ENCODE data around the gene GEMIN5. TPM values are rescaled to one million over a fixed set of nuclear protein-coding genes. Genes with fewer than 3 reads are reported as not detected.
A peak's percentile ranks its signal among the peaks of the same experiment; 100 is the strongest.

Gene GEMIN5
- total RNA-seq, 3 donors from 2014 or later: 6.8 to 15.5 (median 9.3) TPM

DNA sequence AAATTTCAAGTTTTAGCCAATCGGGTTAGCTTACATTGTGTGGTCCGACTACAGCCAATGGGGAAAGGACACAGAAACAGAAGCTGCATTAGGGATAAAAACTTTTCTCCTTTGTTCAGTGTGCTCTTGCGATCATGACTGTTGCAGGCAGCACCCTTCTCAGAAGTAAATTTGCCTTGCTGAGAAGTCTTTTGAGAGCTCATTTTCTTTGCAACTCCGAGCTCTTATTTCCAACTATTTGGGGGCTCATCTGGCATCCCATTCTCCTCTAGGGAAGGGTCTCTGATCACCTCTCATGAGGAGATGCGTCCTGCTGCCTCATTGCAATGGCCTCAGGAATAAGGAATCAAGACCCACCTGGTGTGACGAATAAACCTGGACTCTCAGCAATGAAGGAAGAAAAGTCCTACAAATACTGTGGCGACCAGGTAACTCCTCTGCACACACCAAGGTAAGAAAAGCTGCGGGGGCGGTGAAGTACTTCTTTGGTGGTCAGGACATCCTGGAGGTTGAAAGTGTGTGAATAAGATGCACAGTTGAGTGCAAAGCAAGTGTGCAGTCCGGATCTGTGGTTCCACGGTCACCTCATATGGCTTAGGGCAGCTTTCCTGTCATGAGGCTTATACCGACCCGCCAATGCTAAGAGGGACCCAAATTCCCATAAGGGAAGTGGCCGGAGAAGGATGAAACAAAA, 59.2 kb downstream of the GEMIN5 start:
- ATAC-seq (no peak), DNase-seq (no peak)
- no peaks in the 10 kb centered on the region for H3K4me1 ChIP-seq (ENCODE audit: low read depth)
- intact Hi-C loops (cut with DNase I, micrococcal nuclease): no loop called here
- no peak overlapping the region for H3K4me3 ChIP-seq
- H3K9me3 ChIP-seq: peaks cover 12% of the 10 kb centered on the region
- H3K36me3 ChIP-seq (ENCODE audit: low read depth): no peaks in the 10 kb centered on the region
- TF ChIP-seq, protein P1, sequence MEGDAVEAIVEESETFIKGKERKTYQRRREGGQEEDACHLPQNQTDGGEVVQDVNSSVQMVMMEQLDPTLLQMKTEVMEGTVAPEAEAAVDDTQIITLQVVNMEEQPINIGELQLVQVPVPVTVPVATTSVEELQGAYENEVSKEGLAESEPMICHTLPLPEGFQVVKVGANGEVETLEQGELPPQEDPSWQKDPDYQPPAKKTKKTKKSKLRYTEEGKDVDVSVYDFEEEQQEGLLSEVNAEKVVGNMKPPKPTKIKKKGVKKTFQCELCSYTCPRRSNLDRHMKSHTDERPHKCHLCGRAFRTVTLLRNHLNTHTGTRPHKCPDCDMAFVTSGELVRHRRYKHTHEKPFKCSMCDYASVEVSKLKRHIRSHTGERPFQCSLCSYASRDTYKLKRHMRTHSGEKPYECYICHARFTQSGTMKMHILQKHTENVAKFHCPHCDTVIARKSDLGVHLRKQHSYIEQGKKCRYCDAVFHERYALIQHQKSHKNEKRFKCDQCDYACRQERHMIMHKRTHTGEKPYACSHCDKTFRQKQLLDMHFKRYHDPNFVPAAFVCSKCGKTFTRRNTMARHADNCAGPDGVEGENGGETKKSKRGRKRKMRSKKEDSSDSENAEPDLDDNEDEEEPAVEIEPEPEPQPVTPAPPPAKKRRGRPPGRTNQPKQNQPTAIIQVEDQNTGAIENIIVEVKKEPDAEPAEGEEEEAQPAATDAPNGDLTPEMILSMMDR (IDR thresholded peaks at IDR 0.05): no peak

DNA sequence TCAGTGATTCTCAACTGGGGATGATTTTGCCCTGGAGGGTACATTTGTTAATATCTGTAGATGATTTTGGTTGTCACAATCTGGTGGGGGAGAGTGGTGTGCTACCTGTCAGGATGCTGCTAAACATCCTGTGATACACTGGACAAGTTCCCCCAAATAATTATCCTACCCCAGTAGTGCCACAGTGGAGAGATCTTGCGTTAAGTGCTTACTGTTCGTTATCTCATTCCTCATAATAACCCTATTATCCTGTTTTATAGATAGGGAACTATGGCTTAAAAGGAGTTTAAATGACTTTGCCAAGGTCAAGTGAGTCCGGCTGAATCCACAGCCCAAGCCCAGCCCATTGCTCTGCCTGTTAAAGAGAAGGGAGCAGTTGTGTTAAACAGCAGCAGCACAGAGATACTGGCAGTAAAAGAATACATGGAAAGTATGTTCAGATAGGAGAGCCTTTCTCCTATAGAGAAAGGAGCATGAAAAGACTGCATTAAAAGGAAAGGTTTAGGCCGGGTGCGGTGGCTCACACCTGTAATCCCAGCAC, 64.2 kb downstream of the GEMIN5 start:
- DNase-seq (peak in 1 of 3 donors; percentile 33), ATAC-seq (peak; percentile 81)
- Histone ChIP-seq H3K36me3 (ENCODE audit: low read depth) (peaks cover 5% of the 10 kb centered on the region), H3K4me1 (ENCODE audit: low read depth) (peaks cover 5% of the 10 kb centered on the region), H3K4me3 (no peak overlapping the region), H3K9me3 (peaks cover 12% of the 10 kb centered on the region)
- intact Hi-C loops (cut with DNase I, micrococcal nuclease): no loop called here
- TF ChIP-seq, protein P1 (IDR thresholded peaks at IDR 0.05): no peak

DNA sequence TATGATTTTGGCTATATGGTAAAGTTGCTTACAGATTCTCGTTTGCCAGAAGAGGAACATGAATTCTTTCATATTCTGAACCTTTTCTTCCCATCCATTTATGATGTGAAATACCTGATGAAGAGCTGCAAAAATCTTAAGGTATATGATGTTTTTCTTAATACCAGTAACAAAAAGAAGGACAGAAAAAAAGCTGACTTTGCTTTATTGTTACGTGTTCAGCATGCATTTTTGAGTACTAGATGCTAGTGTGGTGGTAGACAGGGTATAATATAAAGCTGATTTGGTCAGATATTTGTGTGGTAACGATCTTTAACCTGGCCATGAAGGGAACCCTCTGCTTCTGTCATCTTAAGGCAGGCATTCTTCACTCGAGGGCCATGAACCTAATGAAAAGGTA, 66.3 kb downstream of the GEMIN5 start:
- Histone ChIP-seq H3K4me3 (no peak overlapping the region), H3K36me3 (ENCODE audit: low read depth) (peaks cover 5% of the 10 kb centered on the region), H3K4me1 (ENCODE audit: low read depth) (peaks cover 8% of the 10 kb centered on the region), H3K9me3 (no peaks in the 10 kb centered on the region)
- TF ChIP-seq, protein P1 (IDR thresholded peaks at IDR 0.05): no peak
- intact Hi-C loops (cut with DNase I, micrococcal nuclease): no loop called here
- no peak for ATAC-seq
- DNase-seq: no peak

DNA sequence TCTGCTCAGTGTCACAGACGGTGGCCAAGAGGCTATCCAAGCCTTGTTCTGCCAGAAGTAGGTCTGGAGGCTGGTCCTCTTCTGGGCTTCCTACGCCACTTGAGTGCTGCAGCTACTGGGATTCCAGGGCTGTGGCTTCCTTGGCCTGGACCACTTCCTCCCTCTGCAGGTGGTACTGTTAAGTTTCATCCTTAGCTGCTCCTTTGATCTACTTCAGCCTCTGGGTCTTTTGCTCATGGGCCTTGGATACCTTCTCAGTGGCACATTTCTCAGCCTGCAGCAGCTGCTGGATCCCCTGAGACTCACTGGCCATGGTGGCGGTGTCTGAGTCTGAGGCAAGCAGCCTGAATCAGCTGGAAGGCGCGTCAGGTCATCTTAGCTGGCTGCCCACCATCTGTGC, 69.3 kb downstream of the GEMIN5 start:
- Histone ChIP-seq H3K4me3 (no peak overlapping the region), H3K4me1 (ENCODE audit: low read depth) (peaks cover 17% of the 10 kb centered on the region), H3K9me3 (no peaks in the 10 kb centered on the region), H3K36me3 (ENCODE audit: low read depth) (peaks cover 5% of the 10 kb centered on the region)
- DNase-seq: no peak
- ATAC-seq: peak; percentile 25
- intact Hi-C loops (cut with DNase I, micrococcal nuclease): no loop called here
- TF ChIP-seq, protein P1 (IDR thresholded peaks at IDR 0.05): no peak

DNA sequence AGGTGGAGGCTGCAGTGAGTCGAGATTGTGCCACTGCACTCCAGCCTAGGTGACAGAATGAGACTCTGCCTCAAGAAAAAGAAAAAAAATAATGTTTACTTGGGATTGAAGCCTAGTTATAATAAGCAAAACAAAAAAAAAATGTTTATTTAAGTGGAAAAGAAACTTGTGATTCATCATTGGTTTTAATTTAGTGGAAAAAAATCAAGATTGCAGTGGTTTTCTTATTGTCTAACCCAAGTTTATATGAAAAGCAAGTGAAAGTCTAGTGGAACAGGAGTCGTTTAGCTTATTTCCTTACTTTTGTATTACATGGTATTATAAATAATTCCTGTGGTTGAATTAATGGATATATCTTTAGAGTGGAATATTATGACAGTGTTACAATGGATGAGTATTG, 71.2 kb downstream of the GEMIN5 start:
- Histone ChIP-seq H3K36me3 (ENCODE audit: low read depth) (no peaks in the 10 kb centered on the region), H3K4me3 (no peak overlapping the region), H3K9me3 (no peaks in the 10 kb centered on the region), H3K4me1 (ENCODE audit: low read depth) (peaks cover 20% of the 10 kb centered on the region)
- TF ChIP-seq, protein P1 (IDR thresholded peaks at IDR 0.05): no peak
- ATAC-seq (no peak), DNase-seq (no peak)
- intact Hi-C loops (cut with DNase I, micrococcal nuclease): no loop called here

Data from mucosa of descending colon (tissue), 3 donors.